Stimulated activated CD8-positive, alpha-beta memory T cell treated with anti-CD3 and anti-CD28 coated beads, Interleukin-7, amount 100 ng/mL, for 1 hour (primary cell): Measurements from ENCODE around the gene C11orf65.
"Not testable (repeated sequence)": the region's sequence is repeated elsewhere in the genome, so short reads cannot be mapped to it uniquely, and the experiment has no call there.

Experiments used
- DNase-seq, 2 donors: peaks; one replicate each; pipeline ENCODE4 v3.0.0-alpha.2; 2020; ENCODE audit warnings: low read depth in 2 of 2

The C11orf65 gene

DNA sequence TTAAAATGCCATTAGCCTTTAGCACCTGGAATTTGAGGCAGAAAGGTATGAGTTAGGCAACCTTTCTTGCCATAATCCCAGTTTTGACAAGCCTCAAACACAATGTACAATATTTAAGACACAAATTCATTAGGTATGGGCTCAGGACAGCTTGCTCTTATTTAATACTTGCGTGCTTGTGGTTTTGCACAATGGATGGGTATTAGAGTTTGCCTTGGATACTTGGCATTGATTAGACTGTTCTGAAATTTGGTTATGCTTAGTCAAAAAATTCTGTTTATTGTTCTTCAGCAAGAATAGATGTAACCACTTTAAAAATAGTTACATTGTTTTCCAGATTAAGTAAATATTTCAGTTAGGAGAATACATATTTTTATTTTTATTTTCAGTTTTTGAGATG lies 5.4 kb upstream of the C11orf65 start:
- no peak for DNase-seq

GRCh38 chr11:108468478-108468864 lies 1.1 kb upstream of the C11orf65 start:
- no peak for DNase-seq

- DNase-seq: no peak
These were observed 924 bp downstream of the C11orf65 start for GRCh38 chr11:108466405-108466804.

- no peak for DNase-seq
These were observed 14.0 kb downstream of the C11orf65 start for GRCh38 chr11:108453207-108453835.

DNA sequence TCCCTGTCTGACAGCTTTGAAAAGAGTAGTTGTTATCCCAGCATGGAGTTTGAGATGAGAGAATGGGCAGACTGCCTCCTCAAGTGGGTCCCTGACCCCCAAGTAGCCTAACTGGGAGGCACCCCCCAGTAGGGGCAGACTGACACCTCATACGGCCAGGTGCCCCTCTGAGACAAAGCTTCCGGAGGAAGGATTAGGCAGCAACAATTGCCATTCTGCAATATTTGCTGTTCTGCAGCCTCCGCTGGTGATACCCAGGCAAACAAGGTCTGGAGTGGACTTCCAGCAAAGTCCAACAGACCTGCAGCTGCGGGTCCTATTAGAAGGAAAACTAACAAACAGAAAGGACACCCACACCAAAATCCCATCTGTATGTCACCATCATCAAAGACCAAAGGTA lies 25.9 kb downstream of the C11orf65 start:
- DNase-seq: not testable (repeated sequence)

- no peak for DNase-seq
These were observed 30.7 kb downstream of the C11orf65 start for GRCh38 chr11:108436594-108436993.

DNA sequence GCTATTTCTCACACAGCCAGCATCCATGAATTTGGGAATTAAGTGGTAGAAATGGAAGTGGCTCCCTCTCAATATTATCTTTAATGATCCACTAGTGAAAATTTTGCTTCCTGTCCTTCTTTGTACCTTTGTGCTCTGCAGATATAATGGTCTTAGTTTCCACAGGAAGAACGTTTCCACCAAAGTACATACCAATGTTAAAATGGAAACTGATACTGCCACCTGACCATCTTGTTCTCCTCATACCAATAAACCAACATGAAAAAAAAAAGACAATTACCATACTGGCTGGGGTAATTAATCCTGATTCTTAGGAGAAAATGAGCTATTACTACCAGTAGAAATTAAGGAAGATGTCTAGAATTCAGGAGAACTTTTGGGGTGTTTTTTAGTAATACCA lies 32.3 kb downstream of the C11orf65 start:
- DNase-seq: no peak

DNA sequence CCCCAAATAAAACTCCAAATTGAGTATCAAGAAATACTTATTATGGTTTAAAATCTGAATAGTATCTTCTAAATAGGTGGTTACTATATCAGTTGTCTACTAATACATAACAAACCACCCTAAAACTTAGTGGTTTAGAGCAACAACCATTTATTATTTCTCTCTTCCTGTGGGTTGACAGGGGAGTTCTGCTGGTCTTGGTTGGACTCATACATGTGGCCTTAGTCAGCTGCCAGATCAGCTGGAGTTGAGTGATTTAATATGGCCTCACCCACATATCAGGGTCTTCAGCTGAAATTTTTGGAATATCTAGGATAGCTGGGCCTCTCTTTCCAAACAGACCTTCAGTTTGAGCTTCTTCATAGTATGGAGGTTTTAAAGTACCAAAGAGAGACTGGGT lies 34.5 kb downstream of the C11orf65 start:
- no peak for DNase-seq

GRCh38 chr11:108431997-108432396 lies 35.3 kb downstream of the C11orf65 start:
- DNase-seq: no peak

GRCh38 chr11:108431370-108431769 lies 36.0 kb downstream of the C11orf65 start:
- DNase-seq: no peak

DNA sequence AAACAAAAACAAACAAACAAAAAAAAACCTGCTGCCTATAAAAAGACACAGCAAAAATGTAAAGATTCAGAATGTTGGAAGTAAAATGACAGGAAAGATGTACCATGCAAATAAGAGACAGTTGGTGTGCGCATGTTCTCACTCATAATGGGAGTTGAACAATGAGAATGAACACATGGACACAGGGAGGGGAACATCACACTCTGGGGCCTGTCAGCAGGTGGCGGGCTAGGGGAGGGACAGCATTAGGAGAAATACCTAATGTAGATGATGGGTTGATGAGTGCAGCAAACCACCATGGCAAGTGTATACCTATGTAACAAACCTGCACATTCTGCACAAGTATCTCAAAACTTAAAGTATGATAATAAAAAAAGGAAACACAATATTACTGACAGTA lies 49.8 kb downstream of the C11orf65 start:
- peak in 1 of 2 donors; percentile 1 for DNase-seq

GRCh38 chr11:108414958-108415357 lies 52.4 kb downstream of the C11orf65 start:
- DNase-seq: no peak

DNA sequence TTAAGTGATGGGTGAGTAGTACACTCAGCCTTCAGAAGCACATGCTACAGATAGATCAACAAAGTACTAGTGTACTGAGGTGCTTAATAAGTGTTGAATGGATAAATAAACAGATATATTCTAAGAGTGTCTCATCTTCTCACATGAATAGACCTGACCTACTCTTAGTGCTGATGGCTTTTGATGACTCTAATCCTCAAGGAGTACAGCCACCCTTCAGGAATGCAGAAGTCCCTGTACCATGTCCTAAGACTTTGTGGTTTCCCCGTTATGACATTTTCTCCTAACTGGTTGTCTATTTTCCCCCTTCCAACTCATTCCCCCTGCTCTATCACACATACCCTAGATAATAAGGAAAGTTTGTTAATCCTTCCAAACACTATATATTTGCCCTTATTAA lies 61.6 kb downstream of the C11orf65 start:
- DNase-seq: no peak

- DNase-seq: no peak
These were observed 64.3 kb downstream of the C11orf65 start for GRCh38 chr11:108403052-108403451.

GRCh38 chr11:108402241-108402640 lies 65.1 kb downstream of the C11orf65 start:
- DNase-seq: no peak

- no peak for DNase-seq
These were observed 68.9 kb downstream of the C11orf65 start for GRCh38 chr11:108398439-108398838.

DNA sequence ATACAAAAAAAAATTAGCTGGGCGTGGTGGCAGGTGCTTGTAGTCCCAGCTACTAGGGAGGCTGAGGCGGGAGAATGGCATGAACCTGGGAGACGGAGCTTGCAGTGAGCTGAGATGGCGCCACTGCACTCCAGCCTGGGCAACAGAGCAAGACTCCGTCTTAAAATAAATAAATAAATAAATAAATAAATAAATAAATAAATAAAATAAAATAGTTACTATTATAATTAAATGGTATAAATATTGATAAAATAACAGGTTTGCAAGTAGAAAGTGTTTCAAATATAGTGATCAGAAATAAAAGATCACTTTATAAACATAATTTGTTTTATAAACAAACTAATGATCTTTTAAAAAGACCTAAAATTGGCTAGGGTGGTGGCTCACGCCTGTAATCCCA lies 70.7 kb downstream of the C11orf65 start:
- not testable (repeated sequence) for DNase-seq

- no peak for DNase-seq
These were observed 72.5 kb downstream of the C11orf65 start for GRCh38 chr11:108394744-108395284.

GRCh38 chr11:108393046-108393445 lies 74.3 kb downstream of the C11orf65 start:
- no peak for DNase-seq

GRCh38 chr11:108392353-108392752 lies 75.0 kb downstream of the C11orf65 start:
- no peak for DNase-seq

DNA sequence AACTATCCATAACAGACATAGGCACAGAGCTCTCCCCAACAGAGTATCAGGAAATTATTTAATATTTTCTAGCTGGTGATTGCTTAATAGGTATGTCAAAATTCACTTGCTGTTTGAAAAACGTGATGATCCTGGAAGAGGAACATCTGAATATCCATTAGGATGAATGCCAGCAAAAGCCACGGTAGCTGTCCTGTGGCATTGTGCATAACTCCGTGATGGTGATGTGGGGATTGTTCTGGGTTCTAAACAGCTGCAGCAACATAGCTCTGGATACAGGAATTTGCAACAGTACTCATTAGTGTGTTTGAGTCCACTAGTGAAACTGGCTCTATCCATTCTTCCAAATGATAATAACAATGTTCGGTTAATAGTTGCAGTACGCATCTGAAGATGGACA lies 78.8 kb downstream of the C11orf65 start:
- no peak for DNase-seq

GRCh38 chr11:108373505-108373904 lies 93.8 kb downstream of the C11orf65 start:
- DNase-seq: not testable (repeated sequence)

DNA sequence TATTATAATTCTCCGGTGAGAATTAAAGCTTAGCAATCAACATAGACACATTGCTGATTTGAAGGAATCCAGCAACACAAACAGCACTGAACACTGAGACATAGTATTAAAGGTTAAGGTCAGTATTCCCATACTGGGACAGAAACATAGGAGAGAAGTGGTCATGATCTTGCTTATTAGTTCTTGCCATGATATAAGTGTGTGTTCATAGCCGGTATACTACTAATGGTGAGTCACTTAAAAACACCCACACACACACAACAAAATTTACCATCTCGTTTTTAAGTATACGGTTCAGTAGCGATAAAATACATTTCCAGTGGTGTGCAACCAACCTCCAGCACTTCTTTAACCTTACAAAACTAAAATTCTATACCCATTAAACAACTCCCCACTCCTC lies 96.3 kb downstream of the C11orf65 start:
- DNase-seq: no peak

- no peak for DNase-seq
These were observed 97.0 kb downstream of the C11orf65 start for GRCh38 chr11:108370315-108370714.
